Effector memory CD4-positive, alpha-beta T cell (primary cell): ENCODE results near the gene RALGPS1.

ENCODE experiments used
- DNase-seq, 3 donors: peaks; one replicate each; pipeline ENCODE4 v3.0.0-alpha.2; 2020
- H3K27ac ChIP-seq: 2 replicates; pipeline ENCODE4 v1.7.0; 2013; ENCODE audit warnings: mild to moderate bottlenecking, low read length, moderate library complexity; ENCODE audit not compliant: insufficient read depth, poor library complexity, severe bottlenecking
- H3K27me3 ChIP-seq: replicated peaks from 2 replicates; pipeline ENCODE4 v1.7.0; 2013; ENCODE audit warnings: mild to moderate bottlenecking, low read length; ENCODE audit not compliant: insufficient read depth, control insufficient read depth, poor library complexity, severe bottlenecking
- H3K36me3 ChIP-seq: 2 replicates; pipeline ENCODE4 v1.7.0; 2013; ENCODE audit warnings: mild to moderate bottlenecking, low read length, moderate library complexity; ENCODE audit not compliant: control insufficient read depth, insufficient read depth
- H3K4me1 ChIP-seq: 2 replicates; pipeline ENCODE4 v1.7.0; 2013; ENCODE audit warnings: low read length, mild to moderate bottlenecking; ENCODE audit not compliant: control insufficient read depth, insufficient read depth, poor library complexity, severe bottlenecking
- H3K4me3 ChIP-seq: 2 replicates; pipeline ENCODE4 v1.7.0; 2013; ENCODE audit warnings: low read length, low read depth, mild to moderate bottlenecking; ENCODE audit not compliant: insufficient read depth, poor library complexity, severe bottlenecking
- H3K9me3 ChIP-seq: 2 replicates; pipeline ENCODE4 v1.7.0; 2013; ENCODE audit warnings: mild to moderate bottlenecking, low read length, moderate library complexity; ENCODE audit not compliant: control insufficient read depth

RALGPS1 gene

DNA sequence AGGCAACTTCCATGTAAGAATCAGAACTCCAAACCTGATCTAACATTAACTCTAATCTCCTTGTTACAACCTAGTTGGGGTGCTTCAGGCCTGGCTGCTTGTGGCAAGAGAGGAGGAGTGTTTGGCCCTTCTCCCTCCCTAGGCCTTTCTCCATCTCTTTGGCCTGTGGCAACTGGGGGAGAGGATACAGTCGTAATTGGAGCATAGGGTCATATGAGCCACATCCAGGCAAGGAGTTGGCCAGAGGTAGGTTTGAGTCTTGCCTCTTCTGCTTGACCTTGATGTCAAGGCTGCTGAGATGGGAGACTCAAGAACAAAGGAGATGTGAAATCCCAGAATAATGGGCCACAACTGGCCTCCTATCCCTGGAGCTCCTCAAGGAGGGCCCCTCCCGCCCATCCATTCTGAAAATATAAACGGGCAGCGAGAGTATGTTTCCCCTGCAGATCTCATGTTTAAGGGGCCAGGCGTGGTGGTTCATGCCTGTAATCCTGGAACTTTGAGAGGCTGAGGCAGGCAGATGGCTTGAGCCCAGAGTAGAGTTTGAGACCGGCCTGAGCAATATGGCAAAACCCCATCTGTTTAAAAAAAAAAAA, 267.1 kb downstream of the RALGPS1 start:
- no peaks in the 10 kb centered on the region for H3K36me3 ChIP-seq
- no peak for DNase-seq
- H3K27ac ChIP-seq = no peak overlapping the region
- H3K4me3 ChIP-seq = no peak overlapping the region
- H3K9me3 ChIP-seq = no peaks in the 10 kb centered on the region
- no peaks in the 10 kb centered on the region for H3K4me1 ChIP-seq
- no peaks in the 10 kb centered on the region for H3K27me3 ChIP-seq

DNA sequence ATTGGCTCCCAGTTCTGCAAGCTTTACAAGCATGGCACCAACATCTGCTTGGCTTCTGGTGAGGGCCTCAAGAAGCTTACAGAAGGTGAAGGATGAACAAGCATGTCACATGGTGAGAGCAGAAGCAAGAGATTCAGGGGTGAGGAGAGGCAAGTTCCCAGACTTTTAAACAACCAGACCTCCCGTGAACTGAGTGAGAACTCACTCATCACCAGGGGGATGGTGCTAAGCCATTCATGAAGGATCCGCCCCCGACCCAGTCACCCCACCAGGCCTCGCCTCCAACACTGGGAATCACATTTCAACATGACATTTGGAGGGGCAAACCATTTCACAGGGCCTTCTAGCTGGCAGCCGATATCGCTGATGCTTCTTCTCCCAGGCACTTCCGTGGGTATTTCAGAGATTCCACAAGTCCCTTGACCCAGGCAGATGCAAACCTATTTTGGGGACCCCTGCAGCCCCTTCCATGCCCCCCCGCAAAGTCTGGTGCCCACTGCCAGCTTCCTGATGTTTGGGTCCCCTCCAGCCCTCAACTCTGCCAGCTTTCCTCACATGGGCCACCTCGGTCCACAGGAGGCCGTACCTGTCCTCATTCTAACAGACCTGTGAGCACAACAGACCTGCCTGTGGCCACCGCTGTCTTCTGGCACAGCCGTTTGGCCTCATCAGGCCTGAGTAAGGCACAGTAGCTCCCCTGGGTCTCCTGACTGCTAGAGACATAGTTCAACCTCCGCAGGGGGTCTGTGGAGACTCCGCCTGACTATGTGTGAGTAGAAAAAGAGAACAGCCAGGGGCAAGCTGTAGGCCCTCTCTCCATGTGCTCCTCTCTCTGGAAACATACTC, 268.5 kb downstream of the RALGPS1 start:
- no peaks in the 10 kb centered on the region for H3K36me3 ChIP-seq
- no peak for DNase-seq
- no peaks in the 10 kb centered on the region for H3K9me3 ChIP-seq
- H3K27ac ChIP-seq = no peak overlapping the region
- H3K27me3 ChIP-seq = no peaks in the 10 kb centered on the region
- H3K4me1 ChIP-seq = no peaks in the 10 kb centered on the region
- H3K4me3 ChIP-seq = no peak overlapping the region

DNA sequence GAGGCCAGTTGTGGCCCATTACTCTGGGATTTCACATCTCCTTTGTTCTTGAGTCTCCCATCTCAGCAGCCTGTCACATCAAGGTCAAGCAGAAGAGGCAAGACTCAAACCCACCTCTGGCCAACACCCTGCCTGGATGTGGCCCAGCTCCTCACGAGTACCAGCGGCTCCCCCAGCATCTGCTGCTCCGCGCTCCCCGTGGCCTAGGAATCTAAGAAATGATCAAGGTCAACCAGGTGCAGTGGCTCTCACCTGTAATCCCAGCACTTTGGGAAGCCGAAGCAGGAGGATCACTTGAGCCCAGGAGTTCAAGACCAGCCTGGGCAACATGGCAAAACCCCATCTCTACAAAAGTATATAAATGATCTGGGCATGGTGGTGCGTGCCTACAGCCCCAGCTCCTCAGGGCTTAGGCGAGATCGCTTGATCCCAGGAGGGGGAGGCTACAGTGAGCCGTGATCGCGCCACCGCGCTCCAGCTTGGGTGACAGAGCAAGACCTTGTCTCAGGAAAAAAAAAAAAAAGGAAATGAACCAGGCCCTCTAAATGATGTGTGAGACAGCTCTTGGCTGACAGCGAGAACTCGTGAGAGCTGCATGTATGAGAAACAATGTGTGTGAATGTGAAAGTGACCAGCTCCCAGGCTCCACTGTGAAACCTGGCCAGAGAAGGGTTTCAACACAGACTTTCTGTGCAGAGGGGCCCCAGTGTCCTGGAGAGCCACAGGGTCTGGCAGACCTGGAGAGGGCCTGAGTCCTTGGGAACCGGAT, 269.4 kb downstream of the RALGPS1 start:
- DNase-seq = no peak
- Histone ChIP-seq H3K27ac (no peak overlapping the region), H3K27me3 (no peaks in the 10 kb centered on the region), H3K4me3 (no peak overlapping the region), H3K9me3 (no peaks in the 10 kb centered on the region), H3K4me1 (no peaks in the 10 kb centered on the region), H3K36me3 (no peaks in the 10 kb centered on the region)

DNA sequence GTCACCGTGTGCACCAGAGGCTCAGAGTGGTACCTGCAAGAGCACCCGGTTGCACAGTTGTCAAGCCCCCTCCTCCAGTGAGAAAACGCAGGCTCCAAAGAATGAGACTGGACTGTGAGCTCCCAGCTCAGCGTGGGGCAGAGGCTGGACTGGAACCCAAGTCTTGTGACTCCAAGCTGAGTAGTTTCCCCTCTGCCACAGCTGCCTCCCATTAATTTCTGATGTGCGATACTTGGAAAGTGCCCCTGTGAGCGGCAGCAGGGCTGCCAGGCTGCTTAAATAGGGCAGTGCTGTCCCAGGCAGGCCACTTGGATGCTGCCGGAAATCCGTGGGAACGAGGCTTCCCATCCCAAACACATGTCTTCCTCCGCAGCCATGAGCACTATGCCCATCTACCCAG, 270.1 kb downstream of the RALGPS1 start:
- Histone ChIP-seq H3K4me3 (no peak overlapping the region), H3K27ac (no peak overlapping the region), H3K9me3 (no peaks in the 10 kb centered on the region), H3K4me1 (no peaks in the 10 kb centered on the region), H3K36me3 (no peaks in the 10 kb centered on the region), H3K27me3 (no peaks in the 10 kb centered on the region)
- DNase-seq = no peak

DNA sequence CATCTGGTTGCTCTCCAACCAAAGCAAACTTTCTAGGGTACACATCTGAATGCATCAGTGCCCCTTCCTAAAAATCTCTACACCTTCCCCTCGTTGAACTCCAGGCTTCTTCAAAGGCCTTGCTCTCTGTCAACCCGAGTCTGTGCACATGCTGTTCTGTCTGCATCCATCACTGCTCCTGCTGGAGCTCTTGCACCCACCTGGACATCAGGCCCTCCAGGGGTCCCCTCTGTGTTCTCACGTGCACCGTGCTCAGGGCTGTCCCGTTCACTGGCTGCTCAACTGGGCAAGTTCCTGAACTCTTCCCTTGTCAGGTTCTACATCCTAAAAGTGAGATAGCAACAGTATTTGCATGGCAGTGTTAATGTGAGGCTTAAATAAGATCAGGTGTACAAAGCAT, 270.6 kb downstream of the RALGPS1 start:
- no peak overlapping the region for H3K27ac ChIP-seq
- no peaks in the 10 kb centered on the region for H3K27me3 ChIP-seq

DNA sequence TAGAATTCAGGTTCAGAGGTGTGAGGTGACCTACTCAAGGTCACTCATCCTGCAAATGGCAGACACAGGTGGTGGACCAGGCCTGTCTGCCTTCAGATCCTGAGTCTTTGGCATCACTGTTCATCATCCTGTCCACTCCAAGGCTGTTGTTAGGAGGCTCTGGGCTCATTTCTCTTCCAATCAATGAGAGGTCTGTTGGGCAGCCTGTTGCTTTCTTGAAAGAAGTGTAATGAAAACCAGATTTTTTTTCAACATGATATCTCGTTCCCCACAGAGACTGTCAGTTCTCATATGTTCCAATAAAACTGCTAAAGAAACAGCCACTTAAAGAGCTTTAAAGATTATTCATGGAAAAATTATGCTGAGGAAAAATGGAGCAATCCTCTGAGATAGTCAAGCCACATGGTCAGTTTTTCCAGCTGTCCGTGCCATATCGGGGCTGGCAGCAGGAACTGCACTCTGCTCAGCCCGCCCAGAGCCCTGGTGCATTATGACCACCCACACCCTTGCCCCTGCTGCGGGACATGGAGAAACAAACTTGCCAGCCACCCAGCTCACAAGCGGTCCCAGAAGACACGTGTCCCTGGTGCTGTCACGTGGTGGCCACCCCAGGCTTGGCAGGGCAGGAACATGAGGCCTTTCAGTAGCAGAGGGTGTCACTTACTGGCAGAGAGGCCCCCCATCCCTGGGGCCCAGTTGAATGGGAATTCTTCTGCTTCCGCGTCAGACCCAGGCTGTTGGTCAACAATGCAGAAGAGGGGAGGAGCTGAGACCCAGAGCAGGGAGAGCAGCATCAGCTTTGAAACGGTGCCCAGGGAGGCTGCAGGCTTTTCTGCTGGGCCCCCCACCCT, 271.6 kb downstream of the RALGPS1 start:
- Histone ChIP-seq H3K4me1 (no peaks in the 10 kb centered on the region), H3K27ac (no peak overlapping the region)
- DNase-seq = no peak

More for the DNA sequence above, 270.6 kb downstream of the RALGPS1 start:
- Histone ChIP-seq H3K4me3 (no peak overlapping the region), H3K36me3 (no peaks in the 10 kb centered on the region), H3K9me3 (no peaks in the 10 kb centered on the region), H3K4me1 (no peaks in the 10 kb centered on the region)
- DNase-seq = no peak

DNA sequence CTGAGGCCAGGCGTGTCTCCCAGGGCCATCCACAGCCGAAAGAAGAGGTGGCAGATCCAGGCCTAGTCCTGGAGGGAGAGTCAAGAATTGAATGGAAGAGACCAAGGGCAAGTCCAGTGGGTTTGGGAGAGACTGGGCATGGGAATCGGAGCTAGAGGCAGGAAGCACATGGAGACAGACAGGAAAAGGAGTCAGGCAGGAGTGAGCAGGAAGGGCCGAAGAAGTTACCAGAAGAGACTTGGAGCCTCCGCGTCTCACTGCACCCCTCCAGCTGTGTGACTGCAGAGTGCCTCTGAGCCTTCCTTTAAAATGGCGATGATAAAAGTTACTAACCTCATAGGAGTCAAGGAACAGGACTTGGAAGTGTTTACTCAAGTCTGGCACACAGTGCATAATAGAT, 272.2 kb downstream of the RALGPS1 start:
- no peak overlapping the region for H3K27ac ChIP-seq
- no peak overlapping the region for H3K4me3 ChIP-seq
- no peak for DNase-seq
- H3K36me3 ChIP-seq = no peaks in the 10 kb centered on the region
- no peaks in the 10 kb centered on the region for H3K27me3 ChIP-seq
- H3K4me1 ChIP-seq = no peaks in the 10 kb centered on the region
- no peaks in the 10 kb centered on the region for H3K9me3 ChIP-seq

More for the DNA sequence above, 271.6 kb downstream of the RALGPS1 start:
- Histone ChIP-seq H3K36me3 (no peaks in the 10 kb centered on the region), H3K27me3 (no peaks in the 10 kb centered on the region), H3K9me3 (no peaks in the 10 kb centered on the region), H3K4me3 (no peak overlapping the region)

DNA sequence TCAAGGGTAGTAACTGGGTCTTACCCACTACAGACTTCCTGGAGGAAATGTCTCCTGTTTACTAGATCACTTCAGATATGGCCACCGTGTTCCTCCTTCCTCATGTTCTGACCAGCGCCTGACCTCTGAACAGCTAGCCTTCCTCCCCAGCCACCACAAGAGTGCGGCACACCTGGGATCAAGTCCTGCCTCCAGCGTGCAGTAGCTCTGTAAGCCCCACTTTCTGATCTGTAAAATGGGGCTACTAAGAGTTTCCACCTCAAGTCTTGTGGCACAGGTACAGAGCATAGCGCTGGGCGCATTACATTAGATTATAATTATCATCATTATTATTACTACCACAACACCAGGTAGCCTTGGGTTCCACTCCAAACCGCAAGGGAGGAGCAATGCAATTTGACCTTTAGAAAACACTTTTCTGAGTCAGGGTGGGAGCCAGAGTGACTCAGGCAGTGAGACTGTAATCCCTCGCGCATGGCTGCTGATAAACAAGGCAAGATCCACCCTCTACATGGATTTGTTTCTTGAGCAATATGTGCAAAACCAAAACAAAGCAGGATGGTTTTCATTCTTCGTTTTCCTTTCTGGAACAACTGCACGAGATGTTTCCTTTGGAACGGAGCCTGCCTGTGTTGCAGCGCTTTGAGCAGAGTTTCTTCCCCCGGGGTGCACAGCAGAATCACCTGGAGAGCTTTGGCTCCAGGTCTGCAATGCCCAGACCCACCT, 272.8 kb downstream of the RALGPS1 start:
- Histone ChIP-seq H3K27ac (no peak overlapping the region), H3K36me3 (no peaks in the 10 kb centered on the region), H3K4me3 (no peak overlapping the region), H3K27me3 (no peaks in the 10 kb centered on the region), H3K4me1 (no peaks in the 10 kb centered on the region), H3K9me3 (no peaks in the 10 kb centered on the region)
- no peak for DNase-seq

DNA sequence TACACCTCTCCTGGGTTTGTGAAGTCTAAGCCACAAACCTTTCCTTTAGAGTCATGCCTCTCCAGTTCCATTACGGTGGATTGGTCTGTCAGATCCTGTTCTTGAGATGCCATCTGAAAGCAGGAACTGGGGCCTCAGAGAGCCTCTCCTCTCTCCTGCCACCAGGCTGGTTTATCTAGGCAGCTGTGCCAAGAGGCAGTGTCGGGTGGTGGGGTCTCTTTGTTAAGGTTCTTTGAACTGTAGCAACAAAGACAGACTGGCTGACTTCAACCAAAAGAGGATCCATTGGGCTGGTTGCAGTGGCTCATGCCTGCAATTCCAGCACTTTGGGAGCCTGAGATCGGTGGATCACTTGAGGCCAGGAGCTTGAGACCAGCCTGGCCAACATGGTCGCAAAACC, 273.8 kb downstream of the RALGPS1 start:
- H3K9me3 ChIP-seq = no peaks in the 10 kb centered on the region
- H3K4me3 ChIP-seq = no peak overlapping the region
- H3K27me3 ChIP-seq = no peaks in the 10 kb centered on the region
- no peak overlapping the region for H3K27ac ChIP-seq
- DNase-seq = no peak
- H3K4me1 ChIP-seq = no peaks in the 10 kb centered on the region
- no peaks in the 10 kb centered on the region for H3K36me3 ChIP-seq
